NCI-H2227 (cell line): ENCODE data around the gene ZNF653.
"Not testable (repeated sequence)": the region's sequence is repeated elsewhere in the genome, so short reads cannot be mapped to it uniquely, and the experiment has no call there.

ENCODE experiments used
- DNase-seq: peaks from one replicate; lab custom pipeline; 2025; ENCODE audit not compliant: unreplicated experiment; lab: John Stamatoyannopoulos, UW

ZNF653 gene

DNA sequence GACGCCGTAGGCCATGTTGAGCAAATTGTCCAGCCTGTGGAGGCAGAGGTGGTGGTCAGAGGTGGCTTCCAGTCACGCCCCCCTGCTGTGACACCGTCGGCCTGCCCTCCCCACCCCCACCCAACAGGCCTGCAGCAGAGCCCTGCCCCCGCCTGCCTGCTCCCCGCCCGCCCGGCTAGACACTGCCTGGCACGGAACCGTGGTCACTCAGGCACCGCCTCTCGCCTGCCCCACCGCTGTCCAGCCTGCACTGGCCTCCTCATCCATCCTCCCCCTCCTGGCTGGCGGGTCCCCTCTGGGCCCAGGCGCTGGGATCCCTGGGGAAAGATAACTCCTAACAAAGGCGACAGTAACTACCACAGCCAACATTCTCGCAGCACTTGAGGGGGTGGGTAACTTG, 48.5 kb downstream of the ZNF653 start:
- DNase-seq: no peak

- no peak for DNase-seq
Observed at GRCh38 chr19:11456659-11457058, 49.0 kb downstream of the ZNF653 start.

- DNase-seq: not testable (repeated sequence)
Observed at GRCh38 chr19:11455233-11455554, 50.4 kb downstream of the ZNF653 start.

- DNase-seq: no peak
Observed at GRCh38 chr19:11453468-11454341, 51.9 kb downstream of the ZNF653 start.

GRCh38 chr19:11452620-11453310, 52.9 kb downstream of the ZNF653 start:
- no peak for DNase-seq

GRCh38 chr19:11451871-11452619, 53.6 kb downstream of the ZNF653 start:
- no peak for DNase-seq

- DNase-seq: no peak
Observed at GRCh38 chr19:11451327-11451870, 54.2 kb downstream of the ZNF653 start.

DNA sequence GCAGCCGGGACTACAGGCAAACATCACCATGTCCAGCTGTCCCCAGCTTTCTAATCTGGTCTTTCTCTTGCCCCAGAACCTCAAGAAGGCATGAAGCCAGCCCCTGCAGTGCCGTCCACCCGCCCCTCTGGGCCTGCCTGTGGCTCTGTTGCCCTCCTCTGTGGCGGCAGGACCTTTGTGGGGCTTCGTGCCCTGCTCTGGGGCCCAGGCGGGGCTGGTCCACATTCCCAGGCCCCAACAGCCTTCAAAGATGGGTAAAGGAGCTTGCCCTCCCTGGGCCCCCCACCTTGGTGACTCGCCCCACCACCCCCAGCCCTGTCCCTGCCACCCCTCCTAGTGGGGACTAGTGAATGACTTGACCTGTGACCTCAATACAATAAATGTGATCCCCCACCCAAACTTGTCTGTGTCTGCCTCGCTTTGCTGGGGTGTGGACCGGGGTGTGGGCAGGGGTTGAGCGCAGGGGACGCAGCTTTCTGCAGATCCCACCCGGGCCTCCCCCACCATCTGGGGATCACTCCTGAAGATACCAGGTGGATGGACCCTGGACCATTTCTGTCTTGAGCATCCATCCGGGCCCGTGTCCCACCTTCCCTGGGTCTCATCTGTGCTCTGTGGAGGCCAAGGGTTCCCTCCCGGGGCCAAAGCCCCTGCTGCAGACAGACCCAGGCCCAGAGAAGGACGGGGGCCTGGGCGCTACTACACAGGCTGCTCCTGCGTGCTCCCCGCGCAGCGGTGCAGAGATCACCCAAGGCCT, 54.9 kb downstream of the ZNF653 start:
- DNase-seq: no peak

DNA sequence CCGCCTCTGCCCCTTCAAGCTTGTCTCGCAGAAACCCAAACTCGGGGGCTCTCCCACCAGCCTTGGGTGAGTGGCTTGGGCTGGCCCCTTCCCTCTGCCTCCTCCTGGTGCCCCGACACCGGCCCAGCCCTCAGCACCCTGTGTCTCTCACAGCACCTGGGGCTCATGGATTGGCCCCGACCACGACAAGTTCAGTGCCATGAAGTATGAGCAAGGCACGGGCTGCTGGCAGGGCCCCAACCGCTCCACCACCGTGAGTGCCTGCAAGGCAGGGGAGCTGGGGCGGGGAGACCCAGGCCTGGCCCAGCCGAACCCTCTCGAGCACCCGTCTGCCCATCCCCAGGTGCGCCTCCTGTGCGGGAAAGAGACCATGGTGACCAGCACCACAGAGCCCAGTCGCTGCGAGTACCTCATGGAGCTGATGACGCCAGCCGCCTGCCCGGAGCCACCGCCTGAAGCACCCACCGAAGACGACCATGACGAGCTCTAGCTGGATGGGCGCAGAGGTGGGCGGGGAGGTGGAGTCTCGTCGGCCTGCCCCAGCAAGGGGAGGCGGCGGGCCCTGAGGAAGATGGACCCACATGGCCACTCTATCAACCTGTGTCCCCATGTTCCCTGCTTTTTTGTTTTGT, 56.6 kb downstream of the ZNF653 start:
- DNase-seq: no peak

DNA sequence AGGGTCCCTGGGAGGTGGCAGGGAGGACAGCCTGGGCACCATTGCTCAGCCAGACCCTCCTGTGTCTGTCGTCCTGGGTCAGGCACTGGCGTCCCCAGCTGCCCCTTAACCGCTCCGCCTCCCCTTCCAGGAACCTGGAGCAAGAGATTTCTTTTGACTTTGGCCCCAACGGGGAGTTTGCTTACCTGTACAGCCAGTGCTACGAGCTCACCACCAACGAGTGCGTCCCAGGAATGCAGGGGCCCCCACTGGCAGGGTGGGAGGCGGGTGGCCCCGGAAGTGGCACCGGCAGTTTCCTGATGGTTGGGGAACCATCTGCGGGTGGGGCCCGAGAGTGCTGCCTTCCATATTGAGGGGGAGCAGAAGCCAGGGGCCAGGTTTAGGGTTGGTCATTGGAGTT, 57.2 kb downstream of the ZNF653 start:
- DNase-seq: no peak

- no peak for DNase-seq
Observed at GRCh38 chr19:11447347-11448262, 58.0 kb downstream of the ZNF653 start.

GRCh38 chr19:11446652-11447301, 58.9 kb downstream of the ZNF653 start:
- DNase-seq: peak; percentile 58

DNA sequence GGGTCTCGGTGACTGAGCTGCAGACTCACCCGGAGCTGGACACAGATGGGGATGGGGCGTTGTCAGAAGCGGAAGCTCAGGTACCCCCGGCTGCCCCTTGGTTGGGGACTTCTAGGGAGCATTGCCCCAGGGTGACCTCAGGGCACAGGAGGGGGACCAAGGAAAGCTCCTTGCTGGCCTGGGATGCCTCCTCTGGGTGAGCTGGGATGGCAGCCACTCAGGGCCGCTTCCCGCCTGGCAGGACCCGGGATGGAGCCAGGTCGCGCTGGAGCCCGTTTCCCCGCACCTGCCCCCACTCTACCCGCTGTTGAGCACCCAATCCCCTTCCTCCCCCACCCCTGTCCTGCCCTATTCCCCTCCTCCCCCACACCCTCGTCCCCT, 59.4 kb downstream of the ZNF653 start:
- DNase-seq: no peak

- DNase-seq: no peak
Observed at GRCh38 chr19:11445141-11445540, 60.5 kb downstream of the ZNF653 start.

GRCh38 chr19:11444059-11444458, 61.6 kb downstream of the ZNF653 start:
- no peak for DNase-seq

DNA sequence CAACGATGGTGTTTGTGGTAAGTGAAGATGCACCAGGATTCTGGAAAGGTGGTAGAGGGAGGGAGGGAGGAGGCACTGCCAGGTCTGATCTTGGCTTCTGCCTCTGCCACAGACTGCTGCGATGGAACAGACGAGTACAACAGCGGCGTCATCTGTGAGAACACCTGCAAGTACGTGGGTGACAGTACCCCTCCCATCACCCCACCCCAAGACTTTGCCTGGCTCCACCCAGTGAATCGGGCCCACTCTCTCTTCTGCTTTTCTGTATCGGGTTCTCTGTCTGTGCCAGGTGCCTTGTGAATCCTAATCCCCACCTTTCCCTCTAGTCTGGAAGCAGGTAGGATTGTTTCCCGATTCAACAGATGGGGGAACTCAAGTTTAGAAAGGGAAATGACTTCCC, 67.7 kb downstream of the ZNF653 start:
- no peak for DNase-seq

DNA sequence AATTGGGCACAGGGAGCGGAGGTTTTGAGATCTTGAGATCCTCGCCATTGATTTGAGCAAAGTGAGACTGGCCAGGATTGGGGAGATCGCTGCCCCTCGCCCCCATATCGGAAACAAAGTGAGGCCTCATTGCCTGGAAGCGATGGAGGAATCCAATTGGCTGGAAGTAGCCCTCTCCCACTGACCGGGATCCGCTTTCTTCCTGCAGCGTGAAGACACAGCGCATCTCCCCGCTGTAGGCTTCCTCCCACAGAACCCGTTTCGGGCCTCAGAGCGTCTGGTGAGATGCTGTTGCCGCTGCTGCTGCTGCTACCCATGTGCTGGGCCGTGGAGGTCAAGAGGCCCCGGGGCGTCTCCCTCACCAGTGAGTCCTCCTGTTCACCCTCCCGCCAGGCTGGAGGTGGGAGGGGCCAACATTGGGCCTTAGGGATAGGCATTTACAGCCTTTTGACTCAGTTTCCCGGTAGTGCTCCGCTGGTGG, 69.8 kb downstream of the ZNF653 start:
- peak; percentile 40 for DNase-seq

DNA sequence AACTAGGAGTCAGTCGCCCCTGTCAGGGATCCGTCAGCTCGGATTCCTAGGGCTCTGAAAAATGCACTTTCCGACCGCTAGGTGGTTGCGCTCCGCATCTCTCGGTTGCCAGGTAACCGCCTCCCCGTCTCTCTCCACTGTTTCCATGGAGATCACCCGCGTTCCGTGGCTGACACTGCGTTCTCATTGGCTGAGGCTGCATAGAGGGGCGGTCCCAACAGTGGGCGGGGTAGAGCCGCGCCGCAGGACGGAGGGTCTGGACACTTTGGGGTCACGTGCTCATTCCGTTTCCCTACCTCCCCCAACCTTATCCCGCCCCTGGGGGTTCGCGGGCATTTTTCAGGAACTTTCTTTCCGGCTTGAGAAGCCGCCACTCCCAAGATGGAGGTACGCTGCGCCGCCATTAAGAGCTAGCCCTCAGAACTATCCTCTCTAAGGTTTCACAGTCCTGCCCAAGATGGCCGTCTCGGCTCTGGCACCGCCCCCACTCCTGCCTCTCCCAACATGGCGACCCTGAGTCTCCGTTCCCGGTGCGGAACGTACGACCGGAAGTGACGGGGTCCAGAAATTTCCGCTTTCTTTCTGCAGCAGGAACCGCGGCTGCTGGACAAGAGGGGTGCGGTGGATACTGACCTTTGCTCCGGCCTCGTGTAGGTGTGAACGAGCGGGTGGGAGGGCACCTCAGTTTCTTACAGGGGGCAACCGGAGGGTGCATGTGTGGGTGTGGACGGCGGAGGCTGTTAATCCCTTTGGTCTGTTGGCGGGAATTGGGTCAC, 70.4 kb downstream of the ZNF653 start, which contains the start of the genes ODAD3 and PRKCSH:
Gene ODAD3, minus strand, starts transcription at position 65 of the 776 bp plus-strand sequence. CDS start 105 bp downstream, outside the sequence.
Gene PRKCSH, plus strand, starts transcription at position 579 of the 776 bp plus-strand sequence. CDS start 483 bp downstream, outside the sequence.
- peak; percentile 98 for DNase-seq
